HG03354 (cell line): ENCODE data around the gene WNT11.

ENCODE experiments used
- ATAC-seq: cut with Tn5 transposase; IDR thresholded peaks from one replicate; pipeline ENCODE4 v1.9.1; 2021; ENCODE audit warnings: mild to moderate bottlenecking; ENCODE audit not compliant: unreplicated experiment, poor library complexity, severe bottlenecking

Gene WNT11

GRCh38 chr11:76161261-76161961 is 44.9 kb downstream of the WNT11 start:
- ATAC-seq: no peak

GRCh38 chr11:76160856-76161255 is 45.4 kb downstream of the WNT11 start:
- ATAC-seq: no peak

DNA sequence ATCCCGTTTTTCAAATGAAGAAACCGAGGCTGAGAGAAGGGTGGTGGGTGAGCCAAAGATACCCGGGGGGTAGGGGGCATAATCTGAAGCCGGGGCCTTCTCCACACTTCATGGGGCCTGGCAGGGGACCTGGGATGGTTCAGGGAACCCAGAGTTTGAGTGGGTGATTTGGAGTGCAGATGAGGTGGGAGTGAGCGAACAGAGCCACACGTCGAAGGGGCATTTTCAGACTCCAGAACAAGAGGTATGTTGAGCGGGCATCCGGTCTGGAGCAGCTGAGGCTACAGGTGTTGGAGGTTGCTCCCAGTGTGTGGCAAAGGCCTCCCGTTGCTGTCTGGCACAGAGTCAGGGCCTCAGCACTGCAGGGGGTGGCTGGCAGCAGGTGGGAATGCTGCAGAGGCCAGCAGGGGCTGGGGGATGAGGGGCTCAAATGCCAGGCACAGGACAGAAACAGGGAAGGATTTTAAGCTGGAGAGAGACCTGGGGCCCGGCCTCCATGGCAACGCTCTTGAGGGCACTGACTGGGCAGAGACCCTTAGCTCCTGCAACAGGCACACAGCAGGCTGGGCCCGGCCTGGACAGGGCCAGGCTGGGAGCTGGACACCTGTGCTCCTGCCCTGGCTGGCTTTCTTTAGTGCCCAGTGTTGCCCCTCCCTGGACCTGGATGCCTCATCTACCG is 46.2 kb downstream of the WNT11 start:
- no peak for ATAC-seq

- ATAC-seq: no peak
Measured at GRCh38 chr11:76159303-76159937, 46.9 kb downstream of the WNT11 start.

DNA sequence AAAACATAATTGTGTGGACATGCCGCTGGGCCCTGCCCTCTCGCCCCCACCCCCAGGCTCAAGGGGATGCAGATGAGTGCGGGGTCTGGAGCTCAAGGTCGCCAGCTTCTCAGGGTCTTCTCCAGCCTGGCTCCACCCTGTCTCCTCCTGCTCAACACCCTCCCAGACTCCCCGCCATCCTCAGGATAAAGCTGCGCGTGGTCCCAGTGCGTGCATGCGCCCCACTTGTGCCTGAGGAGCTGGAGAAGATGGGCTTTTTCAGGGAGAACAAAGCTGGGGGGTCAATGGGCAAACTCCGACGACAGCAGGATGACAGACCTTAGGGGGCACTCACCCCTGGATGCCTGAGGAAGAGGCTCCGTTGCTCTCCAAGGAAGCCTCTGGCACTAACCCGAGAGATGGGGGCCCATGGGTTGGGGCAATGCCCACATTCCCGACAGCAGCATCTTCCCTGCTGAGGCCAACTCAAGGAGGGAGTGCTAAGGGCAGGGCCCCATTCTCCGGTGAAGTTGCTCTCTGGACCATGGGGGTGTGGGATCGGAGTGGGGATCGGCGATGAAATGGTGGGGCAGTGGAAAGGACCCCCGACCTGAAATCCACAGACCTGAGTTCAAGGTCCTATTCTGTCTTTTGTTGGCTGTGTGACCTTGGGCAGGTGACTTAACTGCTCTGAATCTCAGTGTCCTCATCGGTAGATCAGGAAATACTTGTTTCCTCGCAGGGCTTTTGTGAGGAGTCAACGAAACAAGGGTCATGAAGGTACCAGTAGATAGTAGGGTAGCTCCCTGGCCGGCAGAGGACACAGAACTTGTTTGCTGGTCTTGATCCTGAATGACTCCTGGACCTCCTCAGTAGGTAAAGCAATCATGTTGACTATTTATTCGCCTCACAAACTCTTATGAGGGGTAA is 47.7 kb downstream of the WNT11 start:
- no peak for ATAC-seq

- no peak for ATAC-seq
Measured at GRCh38 chr11:76157891-76158290, 48.4 kb downstream of the WNT11 start.

DNA sequence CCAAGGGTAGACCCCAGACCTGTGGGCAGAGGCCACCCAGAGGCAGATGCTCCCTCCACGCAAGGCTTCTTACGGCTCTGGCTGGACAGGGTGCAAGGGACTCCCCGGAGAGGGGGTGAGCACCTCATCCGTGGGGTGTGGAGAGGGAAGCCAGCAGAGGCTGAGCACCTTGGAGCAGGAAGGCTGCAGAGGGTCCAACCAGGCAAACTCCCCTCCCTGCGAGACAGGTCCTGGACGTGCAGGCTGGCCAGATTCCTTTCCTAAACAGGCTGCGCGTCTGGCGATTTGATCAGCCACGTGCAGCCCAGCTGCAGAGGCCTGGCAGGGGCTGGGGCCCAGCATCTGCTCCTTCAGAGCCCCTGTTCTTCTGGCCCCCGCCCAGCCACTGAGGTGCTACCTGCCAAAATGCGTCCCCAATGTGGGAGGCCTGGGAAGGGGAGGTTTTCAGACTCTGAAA is 49.3 kb downstream of the WNT11 start:
- no peak for ATAC-seq

DNA sequence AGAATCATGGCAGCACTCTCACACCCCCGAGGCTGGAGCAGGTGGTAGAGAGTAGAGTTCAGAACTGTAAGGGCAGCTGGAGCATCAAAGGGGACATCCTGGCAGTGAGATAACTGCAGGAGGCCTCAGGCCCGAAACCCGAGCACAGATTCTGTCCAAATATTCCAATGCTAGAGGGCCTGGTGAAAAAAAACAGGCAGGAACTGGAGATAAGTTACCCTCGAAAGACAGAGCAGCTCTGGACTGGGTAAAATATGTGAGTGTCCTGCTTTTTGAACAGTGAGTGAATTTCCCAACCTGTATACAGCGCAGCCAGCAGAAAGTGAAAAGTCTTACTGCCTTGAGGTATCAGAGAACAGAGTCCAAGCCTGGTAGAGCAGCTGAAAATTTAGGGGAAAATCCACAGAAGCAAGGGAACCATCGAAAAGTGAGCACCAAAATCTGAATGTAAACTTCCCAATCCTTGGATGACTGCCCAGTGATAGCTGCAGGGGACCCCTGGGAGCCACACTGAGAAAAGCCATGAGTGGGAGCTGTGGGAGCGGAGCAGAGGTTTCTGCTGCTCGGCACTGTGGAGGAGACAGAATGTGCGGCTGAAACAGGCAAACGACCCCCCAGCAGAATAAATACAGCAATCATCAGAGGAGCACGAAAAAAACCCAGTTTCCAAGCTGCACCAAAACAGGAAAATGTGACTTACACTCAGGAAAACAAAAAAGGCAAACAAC is 50.6 kb downstream of the WNT11 start:
- no peak for ATAC-seq

DNA sequence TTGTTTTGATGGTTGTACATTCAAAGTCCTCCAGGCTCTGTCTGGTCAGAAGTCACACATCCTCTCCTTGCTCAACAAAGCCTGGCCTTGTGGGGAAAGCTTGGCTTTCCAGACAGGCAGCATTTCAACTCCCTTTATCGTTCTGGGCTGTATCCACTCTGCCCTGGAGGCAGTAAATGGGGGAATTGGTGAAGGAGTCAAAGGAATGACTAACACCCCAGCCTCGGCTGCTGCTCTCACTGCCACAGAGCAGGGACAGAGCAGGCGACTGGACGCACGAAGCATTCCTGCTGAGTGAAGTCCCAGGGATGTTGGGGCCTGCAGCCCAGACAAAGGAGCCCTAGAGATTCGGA is 52.8 kb downstream of the WNT11 start:
- peak; percentile 7 for ATAC-seq

DNA sequence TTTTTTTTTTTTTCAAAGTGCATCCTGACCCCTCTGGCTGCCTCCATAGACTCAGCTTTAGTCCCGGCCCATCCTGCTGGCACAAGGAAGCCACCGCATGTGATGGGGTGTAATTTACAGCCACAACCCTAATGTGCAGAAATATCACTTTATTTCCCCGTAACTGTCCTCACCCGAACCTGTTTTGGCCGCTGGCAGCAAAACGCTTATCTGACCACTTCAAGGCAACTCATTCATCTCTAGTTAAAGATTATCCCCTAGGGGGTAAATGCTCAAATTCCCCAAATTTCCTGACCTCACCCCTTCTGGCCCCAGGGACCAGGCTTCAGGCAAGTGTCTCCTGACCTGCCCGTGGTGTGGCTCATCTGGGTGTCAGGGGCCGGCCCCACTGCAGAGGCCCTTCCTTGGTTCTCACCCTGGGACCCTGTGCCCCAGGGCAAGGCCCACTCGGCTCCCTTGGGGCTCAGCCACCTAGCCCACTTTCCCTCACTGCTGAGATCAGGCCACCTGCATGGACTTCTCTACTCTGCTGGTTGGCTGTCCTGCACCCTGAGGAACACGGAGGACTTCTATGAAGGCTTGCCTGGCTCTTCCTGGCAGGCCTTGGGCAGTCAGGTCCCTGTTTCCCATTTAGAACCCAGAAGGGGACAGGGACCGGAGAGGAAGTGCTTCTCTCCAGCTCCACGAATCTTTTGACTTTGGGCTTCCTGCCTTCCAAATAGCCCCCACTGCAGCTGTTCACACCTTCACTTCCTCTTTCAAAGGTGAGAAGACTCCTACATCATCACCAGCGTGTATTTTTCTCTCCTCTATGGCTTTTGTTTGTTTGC is 53.3 kb downstream of the WNT11 start:
- peak; percentile 60 for ATAC-seq

DNA sequence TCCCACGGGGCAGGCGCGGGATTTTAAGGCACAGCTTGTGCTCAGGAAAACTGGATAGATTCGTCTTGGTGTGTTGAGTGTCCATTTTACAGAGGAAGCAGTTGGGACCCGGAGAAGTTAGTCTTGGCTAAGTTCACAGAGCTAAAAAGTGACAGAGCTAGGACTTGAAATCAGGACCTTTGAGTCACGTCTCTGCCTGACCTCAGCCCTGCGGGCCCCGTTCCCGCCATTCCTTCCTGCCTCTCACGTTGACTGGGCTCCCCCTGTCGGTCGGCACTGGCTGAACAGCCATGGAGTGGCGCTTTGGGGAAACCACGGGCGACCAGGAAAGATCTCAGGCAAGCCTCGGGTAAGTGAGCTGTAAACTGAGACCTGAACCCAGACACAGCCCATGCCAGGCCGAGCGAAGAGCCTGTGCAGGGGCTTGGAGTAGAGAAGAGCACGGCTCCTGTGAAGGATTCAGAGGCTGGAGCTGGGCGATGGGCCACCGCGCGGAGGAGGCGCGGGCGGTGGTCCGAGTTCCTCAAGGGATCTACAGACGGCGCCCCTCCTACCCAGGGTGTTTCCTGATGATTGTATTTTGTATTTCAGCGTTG is 54.1 kb downstream of the WNT11 start:
- ATAC-seq: peak; percentile 77

- ATAC-seq: peak; percentile 3
Measured at GRCh38 chr11:76151556-76152085, 54.7 kb downstream of the WNT11 start.

DNA sequence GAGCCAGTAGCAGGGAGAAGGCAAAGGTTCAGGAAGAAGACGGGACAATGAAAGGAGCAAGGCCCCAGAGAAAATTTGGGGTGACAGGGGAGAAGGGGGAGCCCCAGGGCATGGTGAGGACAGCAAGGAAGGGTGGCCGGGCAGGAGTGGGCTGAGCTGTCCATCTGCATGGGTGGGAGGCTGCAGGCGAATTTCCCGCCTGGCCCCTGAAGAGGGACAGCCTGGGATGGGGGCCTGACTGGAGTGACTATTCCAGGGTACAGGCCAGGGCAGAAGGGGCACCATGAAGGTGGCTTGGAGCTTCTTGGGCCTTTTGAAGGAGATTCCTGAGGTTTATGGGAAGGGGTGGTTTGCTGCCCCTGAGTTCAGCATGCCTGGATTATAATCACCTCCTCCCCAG is 56.2 kb downstream of the WNT11 start:
- no peak for ATAC-seq

DNA sequence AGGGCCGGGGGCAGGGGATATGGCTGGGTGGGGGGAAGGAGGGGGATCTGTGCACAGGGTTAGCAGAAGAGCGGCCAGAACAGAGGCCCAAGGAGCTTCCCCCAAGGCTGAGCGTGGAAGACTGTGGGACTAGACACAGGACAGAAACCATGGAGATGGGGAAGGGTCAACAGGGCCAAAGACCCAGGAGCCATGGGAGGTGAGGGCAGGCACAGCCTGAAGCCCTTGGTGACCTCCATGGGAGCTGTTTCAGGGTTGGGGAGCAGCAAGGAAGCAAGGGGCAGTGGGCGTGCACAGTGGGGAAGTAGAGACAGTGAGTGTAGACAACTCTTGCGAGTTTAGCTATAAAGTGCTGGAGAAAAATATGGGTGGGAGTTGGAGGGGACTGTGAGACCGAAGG is 56.6 kb downstream of the WNT11 start:
- no peak for ATAC-seq

GRCh38 chr11:76148941-76149613 is 57.2 kb downstream of the WNT11 start:
- ATAC-seq: no peak

- no peak for ATAC-seq
Measured at GRCh38 chr11:76148231-76148630, 58.1 kb downstream of the WNT11 start.

DNA sequence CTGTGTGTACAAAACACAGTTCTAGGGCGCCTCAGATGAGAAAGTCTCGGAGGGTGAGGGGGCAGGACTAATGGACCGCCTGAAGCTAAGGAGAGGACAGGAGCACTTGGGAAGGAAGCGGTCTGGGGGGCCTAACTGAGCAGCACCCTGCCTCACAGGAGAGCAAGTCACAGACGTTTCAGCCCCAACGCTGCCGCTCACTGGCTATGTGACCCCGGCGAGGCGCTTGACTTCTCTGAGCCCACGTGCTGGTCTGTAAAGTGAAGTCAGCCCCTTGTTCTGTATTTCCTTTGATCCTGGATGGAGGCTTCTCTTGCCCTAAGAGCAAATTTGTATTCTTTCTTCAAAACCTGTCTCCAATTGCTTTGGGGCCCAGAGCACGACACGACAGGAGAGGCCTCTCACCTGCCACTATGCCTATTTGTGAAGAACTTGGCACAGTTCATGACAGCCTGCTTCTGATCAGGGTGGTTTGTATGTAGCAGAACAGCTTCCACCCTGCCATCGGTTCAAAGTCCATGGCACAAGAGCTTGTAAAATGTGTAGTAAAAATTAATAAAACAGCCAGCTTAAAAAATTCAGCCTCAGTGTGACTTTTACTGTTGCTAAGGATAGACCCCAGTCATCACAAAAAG is 59.1 kb downstream of the WNT11 start:
- no peak for ATAC-seq
